Measurements from ENCODE around the gene PHF14.
"Not testable (repeated sequence)": the region's sequence is repeated elsewhere in the genome, so short reads cannot be mapped to it uniquely, and the experiment has no call there.

PHF14 gene

DNA sequence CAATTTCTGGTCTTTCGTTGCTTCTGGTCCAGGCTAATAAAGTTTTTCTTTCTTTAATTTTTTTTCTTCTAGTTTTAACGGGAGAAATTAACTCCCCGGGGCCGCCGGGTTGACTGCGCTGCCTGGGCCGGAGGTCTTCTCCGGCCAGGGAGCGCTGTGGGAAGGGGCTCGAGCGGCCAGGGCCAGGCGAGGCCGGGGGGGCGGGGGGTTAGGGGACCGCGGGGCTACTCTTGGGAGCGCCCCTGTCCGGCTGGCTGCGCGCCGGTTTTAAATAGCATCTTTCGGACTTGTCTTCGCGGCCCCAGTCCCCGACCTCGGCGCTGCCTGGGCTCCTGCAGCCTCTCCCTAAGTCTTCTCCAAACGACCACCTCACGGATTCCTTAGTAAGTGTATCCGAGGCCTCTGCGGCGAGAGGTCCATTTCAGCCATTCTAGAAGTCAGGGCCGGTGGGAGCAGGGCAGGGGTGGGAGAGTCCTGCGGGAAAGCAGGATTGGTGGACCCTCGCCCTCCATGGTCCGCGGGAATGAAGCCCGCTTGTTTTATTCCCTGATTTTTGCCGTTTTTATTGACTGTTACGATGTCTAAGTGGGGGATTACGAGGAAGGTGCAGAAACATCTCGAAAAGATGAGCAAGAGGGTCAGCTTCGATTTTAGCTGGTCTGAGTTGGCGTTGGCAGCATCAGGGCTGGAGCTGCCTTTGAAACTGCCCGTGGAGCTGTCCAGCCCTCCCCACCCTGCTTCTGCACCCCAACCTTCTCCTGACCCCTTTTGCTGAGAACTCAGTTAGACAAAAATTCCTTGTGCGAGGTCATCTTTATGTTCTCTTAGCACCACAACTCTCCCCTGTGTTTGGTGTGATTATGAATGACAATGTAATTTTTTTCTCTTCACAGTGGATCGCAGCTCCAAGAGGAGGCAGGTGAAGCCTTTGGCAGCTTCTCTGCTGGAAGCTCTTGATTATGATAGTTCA is 555 bp downstream of the PHF14 start:
- DNase-seq (ENCODE audit: extremely low read depth in 1 of 2, low read depth in 1 of 2) = no peak

DNA sequence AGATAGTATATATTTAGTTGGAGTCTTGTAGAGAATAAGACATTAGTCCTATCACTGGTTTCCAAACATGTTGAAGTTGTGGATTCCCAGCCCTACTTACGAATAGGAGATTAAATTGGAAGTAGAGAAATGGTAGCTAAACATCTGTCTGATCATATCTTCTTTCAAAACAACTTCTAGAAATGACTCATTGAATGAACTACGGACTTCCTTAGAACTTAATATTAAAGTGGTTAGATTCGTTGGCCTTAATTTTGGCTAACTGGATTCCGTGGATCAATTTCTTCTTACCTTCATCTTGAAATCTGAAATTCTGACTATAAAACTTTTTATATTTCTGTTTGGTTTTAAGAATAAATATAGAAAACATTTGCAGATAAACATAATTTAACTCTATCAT is 3.4 kb downstream of the PHF14 start:
- no peak for DNase-seq (ENCODE audit: extremely low read depth in 1 of 2, low read depth in 1 of 2)

DNA sequence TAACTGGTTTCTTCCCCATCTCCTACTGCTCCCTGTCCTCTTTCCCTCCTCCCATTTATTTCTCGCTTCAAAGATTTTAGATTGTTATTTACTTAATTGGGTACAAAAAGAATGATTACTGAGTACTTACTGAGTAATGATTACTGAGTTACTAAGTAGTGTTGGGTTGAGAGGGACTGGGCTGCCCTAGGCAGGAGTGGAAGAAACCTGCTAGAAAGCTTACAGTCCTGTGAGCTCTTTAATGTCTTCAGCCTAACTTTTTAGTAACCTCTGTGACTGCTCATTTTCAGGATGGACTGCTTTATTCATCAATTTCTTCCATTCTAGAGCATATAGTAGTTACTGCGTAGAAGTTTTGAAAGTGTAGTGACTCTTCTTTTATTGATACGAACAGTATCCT is 7.6 kb downstream of the PHF14 start:
- no peak for DNase-seq (ENCODE audit: extremely low read depth in 1 of 2, low read depth in 1 of 2)

DNA sequence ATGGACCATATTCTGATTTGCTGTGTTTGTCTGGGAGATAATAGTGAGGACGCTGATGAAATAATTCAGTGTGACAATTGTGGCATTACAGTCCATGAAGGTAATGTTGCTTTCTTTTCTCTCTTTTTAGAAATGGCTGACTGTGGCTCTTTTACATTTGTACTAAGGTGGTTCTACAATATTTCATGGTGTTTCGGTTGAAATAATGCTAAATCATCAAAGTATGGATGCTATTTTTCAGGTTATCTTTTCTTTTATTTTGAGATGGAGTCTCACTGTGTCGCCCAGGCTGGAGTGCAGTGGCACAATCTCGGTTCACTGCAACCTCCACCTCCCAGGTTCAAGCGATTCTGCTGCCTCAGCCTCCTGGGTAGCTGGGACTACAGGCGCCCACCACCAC is 17.1 kb downstream of the PHF14 start:
- DNase-seq (ENCODE audit: extremely low read depth in 1 of 2, low read depth in 1 of 2) = not testable (repeated sequence)

DNA sequence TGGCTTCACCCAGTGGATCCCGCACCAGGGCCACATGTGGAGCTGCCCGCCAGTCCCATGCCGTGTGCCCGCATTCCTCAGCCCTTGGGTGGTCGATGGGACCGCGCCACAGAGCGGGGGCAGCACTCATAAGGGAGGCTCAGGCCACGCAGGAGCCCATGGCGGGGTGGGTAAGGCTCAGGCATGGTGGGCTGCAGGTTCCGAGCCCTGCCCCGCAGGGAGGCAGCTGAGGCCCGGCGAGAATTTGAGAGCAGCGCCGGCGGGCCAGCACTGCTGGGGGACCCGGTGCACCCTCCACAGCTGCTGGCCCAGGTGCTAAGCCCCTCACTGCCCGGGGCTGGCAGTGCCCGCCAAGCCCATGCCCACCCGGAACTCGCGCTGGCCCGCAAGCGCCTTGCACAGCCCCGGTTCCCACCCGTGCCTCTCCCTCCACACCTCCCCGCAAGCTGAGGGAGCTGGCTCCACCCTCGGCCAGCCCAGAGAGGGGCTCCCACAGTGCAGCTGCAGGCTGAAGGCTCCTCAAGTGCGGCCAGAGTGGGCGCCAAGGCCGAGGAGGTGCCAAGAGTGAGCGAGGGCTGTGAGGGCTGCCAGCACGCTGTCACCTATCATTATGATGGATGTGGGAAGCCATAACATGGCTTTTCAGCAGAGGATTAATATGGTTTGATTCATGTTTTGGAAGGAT is 22.0 kb downstream of the PHF14 start:
- not testable (repeated sequence) for DNase-seq (ENCODE audit: extremely low read depth in 1 of 2, low read depth in 1 of 2)

DNA sequence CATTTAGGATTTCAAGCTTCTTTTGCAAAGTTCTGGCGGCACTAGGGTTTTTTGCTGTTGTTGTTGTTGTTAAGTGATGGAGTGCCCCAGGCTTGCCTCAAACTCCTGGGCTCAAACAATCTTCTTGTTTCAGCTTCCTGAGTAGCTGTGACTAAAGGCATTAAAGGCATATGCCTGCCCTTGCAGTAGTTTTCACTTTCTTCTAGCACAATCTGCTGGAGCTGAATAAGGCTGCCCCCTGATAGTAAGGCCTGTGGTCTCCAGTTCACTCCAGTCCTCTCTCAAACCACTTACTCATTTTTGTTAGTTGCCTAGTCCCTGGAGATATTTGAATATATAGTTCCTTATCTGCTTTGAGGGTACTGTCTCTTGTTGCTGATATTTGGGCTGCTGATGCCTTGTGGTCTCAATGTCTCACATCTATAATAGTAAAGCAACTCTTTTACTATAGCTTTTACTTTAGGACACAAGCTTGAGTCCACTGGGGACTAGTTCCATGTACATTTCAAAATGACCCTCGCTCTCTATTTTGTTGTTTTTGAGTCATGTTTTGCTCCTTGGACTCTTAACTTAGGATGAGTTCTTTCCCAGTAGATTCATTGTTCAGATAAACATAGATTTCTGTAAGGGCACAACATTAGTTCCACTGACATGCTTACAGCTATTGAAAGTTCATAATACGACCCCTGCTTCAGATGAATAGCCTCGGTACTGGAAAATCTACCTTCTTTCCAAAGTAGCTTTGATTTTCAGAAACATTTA is 25.5 kb downstream of the PHF14 start:
- DNase-seq (ENCODE audit: extremely low read depth in 1 of 2, low read depth in 1 of 2) = no peak

DNA sequence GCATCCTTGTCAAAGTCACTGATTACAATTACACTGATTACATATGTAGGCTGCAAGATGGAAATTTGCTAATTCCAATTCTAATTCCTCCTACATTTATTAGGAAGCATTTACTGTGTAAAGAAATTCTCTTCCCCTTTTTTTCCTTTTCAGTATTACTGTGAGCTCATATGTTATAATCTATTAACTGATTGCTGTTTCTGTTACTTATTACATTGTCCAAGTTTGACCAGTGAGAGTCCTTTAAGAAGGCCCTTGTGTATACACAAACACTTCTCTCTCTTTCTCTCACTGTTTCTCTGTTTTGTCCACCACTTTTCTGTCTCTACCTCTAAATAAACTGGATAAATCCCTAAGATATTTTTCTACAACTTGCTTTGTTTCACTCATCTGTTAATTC is 31.5 kb downstream of the PHF14 start:
- no peak for DNase-seq (ENCODE audit: extremely low read depth in 1 of 2, low read depth in 1 of 2)

DNA sequence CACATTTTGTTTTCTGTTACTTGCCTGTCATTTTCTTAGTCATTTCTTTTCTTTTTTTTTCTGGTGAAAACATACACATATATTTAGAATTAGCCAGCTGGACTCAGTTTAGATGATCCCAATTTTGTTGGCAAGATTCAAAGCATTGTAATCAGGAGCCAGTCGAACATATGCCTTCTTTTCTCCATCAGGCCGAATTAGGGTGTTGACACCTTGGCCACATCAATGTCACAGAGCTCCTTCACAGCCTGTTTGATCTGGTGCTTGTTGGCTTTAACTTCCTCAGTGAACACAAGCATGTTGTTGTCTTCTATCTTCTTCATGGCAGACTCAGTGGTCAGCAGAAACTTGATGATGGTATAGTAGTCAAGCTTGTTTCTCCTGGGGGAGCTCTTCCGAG is 32.6 kb downstream of the PHF14 start:
- no peak for DNase-seq (ENCODE audit: extremely low read depth in 1 of 2, low read depth in 1 of 2)

DNA sequence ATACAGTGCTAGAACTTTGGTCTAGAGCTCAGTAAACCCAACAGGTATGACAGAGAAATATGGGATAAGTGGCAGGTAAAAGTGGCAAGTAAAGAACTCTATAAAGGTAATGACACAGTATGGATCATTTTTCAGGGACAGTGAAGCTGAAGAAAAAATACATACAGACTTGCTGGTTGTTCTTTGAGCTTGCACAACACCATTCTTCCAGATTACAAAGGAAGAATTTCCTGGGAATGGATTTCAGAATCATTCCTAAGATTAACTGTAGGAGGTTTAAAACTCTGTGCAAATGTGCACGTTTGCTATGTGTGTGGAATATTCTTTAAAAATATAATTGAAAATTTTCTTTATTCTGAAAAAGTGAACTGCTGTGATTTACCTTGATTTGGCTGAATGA is 36.0 kb downstream of the PHF14 start:
- no peak for DNase-seq (ENCODE audit: extremely low read depth in 1 of 2, low read depth in 1 of 2)

DNA sequence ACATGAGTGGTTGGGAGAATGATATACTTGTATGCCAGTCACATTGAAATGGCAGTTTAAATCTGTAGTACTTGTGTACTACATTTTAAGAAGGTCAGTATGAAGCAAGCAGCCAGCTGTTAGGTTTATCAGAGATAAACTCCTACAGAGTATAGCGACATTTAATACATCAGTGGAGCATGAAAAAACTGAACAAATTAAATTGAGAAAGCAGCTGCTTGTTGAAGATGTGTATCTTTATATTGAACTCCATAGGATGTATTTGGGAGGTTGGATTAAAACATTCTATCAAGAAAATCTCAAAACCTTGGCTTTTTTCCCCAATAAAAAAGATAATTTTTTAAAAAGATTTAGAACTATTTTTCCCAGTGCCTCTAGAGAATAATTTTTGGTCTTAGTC is 47.8 kb downstream of the PHF14 start:
- no peak for DNase-seq (ENCODE audit: extremely low read depth in 1 of 2, low read depth in 1 of 2)

DNA sequence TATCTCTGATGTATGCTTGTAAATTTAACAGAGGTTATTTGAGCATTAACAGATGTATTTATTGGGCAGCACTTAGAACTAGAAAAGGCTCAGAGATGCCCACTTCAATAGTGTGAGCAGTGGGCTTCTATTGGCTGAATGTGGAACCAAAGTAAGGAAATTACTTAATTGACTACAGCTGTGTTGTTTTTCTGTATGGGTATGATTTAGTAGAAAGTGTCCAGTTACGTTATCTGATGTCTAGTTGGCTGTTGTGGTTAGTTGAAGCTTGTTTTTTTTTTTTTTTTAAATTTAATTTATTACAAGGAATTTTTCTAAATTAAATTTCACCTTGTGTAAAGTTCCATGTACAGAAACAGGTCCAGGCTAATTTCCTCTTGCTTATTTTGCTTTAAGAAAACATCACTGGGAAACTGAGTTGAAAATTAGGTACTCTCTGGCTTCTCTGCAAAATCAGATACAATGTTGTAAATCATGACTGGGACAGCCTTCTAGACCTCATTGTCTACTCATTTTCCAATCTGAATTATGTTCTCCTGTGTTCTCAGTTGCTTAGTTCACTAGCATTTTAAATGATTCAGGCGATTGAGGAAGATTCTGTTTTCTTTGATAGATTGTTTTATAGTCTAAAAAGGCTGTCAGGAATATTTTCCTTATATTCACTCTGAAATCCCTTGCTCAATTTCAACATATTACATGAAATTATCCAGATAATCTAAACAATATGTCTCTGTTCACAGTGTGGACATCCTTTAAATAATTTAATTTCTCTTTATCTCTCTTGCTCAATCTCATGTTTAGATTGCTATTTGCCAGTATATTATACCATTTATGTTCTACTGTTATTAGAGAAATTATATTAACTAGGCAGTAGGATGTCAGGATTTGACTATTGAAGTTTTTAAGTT is 53.0 kb downstream of the PHF14 start:
- no peak for DNase-seq (ENCODE audit: extremely low read depth in 1 of 2, low read depth in 1 of 2)

DNA sequence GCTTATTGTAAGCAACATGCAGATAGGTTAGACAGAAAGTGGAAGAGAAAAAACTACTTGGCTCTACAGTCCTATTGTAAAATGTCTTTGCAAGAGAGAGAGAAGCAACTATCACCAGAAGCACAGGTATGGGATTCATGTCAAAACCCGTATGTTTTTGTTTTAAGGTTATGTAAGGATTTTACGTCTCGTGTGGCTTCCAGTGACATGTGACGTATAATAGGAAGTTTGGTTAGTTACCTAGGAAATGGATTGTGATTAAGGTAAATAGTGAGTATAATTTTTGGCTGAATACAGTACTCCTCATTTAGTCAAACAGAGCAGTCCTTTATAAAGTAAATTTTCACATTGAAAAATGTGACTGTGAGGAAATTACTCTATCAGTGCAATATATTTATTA is 62.0 kb downstream of the PHF14 start:
- DNase-seq (ENCODE audit: extremely low read depth in 1 of 2, low read depth in 1 of 2) = no peak

DNA sequence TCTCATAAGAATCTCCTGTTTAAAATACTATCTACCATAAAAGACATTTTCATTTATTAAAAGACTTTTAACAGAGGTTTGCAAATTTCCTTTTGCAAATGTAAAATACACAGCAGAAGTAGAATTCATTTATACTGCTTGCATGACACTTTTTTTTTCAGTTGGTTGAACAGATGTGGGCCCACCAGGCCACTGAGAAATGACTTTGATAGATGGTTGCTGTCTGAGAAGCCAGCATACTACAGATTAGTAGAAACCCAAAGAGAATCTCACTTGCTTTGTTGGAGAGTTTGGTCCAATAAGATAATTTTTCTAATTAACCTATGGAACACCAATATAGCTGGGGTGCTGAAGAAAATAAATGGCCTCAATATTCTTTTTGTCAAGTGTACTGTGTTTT is 66.3 kb downstream of the PHF14 start:
- no peak for DNase-seq (ENCODE audit: extremely low read depth in 1 of 2, low read depth in 1 of 2)

DNA sequence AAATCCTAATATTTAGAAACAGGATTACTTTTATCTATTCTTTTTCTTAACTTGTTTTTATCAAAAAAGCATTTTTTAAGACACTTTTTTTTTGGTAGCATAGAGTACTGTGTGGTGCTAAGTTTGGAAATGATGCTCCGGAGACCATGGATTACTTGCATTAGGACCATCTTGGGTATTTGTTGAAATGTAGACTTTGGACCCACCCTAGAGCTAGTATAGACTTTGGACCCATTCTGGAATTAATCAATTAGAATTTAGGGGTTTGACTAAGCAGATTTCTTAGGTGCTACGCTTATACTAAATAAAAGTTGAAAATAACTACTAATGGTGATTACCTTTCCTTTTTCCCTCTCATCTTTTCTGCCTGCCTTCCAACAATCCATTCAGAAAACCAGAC is 80.4 kb downstream of the PHF14 start:
- DNase-seq (ENCODE audit: extremely low read depth in 1 of 2, low read depth in 1 of 2) = no peak

DNA sequence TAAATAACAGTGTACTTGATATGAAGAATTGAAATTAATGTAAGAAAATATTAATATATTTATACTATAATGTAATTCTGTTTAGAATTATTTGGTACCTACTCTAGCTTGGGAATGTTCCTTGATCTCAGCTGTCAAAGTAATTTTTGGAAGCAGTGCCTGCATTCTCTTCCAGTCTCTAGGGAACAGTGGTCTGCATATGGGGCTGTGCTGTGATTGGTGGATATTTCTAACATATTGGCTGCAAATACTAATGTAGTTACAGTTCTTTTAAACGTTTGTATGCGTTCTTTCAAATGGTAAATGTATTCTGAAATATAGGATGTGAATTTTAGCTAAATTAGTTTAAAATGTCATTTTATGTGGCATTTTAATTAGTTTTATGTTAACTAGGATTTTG is 87.2 kb downstream of the PHF14 start:
- no peak for DNase-seq (ENCODE audit: extremely low read depth in 1 of 2, low read depth in 1 of 2)

DNA sequence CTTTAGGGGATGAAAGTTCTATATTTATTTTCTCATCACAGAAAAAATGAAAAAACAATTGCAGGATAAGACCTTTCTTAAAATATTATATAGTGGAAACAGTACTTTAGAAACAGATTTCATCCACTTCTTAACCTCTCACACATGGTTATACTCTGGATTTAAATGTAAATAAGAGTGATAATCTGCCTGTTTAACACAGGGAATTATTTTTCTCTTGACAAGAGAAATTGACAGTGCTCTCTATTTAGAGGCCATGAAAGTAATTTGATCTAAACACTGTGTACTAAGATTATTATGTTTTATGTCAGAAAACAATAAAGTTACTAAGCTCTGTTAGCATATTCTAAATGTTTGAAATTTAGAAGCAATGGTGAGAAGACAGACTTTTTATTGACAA is 88.4 kb downstream of the PHF14 start:
- no peak for DNase-seq (ENCODE audit: extremely low read depth in 1 of 2, low read depth in 1 of 2)

DNA sequence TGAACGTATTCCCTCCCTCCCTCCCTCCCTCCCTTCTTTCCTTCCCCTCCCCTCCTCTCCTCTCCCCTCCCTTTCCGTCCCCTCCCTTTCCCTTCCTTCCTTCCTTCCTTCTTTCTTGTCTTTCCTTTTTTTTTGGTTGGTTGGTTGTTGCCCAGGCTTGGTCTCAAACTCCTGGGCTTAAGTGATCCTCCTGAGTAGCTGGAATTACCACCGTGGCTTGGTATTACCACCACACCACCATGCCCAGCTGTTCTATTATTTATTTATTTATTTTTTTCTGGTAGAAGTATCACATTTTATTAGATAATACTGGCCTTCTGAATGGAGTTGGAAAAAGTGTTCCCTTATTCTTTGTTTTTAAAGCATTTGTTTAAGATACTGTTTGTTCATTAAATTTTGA is 95.9 kb downstream of the PHF14 start:
- no peak for DNase-seq (ENCODE audit: extremely low read depth in 1 of 2, low read depth in 1 of 2)

DNA sequence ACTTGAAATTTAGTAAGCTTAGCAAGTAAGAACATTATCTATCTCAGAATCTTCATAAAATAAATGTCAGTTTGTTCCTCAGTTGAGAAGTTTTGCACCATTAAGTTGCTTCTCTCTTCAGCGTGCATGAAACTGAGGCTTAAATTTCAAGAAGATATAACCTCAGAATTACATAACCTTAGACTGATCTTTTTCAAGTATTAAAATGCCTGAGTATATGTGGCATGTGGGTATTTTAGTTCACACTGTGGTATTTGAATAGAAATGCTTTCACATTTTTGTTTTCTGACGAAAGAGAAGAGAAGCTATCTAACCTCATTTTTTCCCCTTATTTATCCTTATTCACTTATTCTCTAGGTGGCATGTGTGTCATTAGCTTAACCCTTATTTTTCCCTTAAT is 104.1 kb downstream of the PHF14 start:
- no peak for DNase-seq (ENCODE audit: extremely low read depth in 1 of 2, low read depth in 1 of 2)

DNA sequence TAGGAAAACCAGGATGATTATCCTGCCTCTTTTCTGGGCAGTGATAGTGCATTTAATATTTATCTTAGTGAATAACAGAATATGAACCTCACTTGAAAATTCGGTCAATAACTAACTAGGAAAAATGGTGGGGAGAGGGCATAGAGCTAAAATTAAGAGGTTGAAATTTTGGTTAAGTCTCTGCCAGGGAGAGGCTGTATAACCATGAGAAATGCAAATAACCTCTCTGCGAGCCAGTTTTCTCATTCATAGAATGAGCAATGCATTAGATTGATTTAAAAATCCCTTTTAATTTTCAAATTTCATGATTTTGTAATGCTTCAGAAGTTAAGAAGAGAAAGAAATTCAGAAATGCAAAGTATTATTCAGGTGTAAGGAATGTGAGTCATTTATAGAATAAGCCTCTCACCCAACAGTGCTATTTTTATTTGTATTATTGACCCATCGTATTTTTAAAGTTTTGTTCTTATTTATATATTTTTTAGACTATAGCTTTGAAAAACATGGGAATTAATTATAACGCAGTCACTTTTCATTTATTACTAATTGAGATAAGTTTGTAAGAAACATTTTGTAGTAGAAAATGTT is 104.7 kb downstream of the PHF14 start:
- no peak for DNase-seq (ENCODE audit: extremely low read depth in 1 of 2, low read depth in 1 of 2)

DNA sequence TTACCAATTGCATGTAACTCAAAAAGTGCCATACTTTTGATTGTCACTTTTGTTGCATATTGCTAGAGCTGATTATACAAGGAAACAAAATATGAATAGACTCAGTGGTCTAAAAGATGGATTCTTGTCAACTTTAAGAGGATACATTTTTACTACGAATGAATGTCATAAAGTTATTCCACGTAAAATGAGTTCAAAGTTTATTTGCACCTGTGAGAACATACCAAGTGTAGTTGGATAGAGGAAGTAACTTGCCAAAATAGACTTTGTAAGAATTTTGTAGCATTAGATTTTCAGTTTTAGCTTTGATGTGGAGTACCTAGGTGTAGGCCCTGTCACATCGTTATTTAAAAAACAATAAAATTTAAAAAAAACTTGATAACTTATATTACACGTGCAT is 106.2 kb downstream of the PHF14 start:
- DNase-seq (ENCODE audit: extremely low read depth in 1 of 2, low read depth in 1 of 2) = no peak

All from stimulated activated CD8-positive, alpha-beta memory T cell treated with anti-CD3 and anti-CD28 coated beads, Interleukin-7, amount 100 ng/mL, for 48 hours (primary cell).